HL-60 (cell line): ENCODE measurements around the gene GPR149.

Experiments used
- GABPA ChIP-seq: IDR thresholded peaks from 2 replicates; pipeline ENCODE4 v1.6.1; 2012; ENCODE audit warnings: low read depth
- REST ChIP-seq: IDR thresholded peaks from 2 replicates; pipeline ENCODE4 v1.6.1; 2012; ENCODE audit warnings: low read depth; ENCODE audit not compliant: insufficient replicate concordance
- TF ChIP-seq, protein P1 (sequence below): IDR thresholded peaks from one replicate; pipeline ENCODE4 v1.5.1; 2011; ENCODE audit warnings: low read length, control low read depth, inconsistent platforms; ENCODE audit not compliant: insufficient read depth

- TF ChIP-seq, protein P1, sequence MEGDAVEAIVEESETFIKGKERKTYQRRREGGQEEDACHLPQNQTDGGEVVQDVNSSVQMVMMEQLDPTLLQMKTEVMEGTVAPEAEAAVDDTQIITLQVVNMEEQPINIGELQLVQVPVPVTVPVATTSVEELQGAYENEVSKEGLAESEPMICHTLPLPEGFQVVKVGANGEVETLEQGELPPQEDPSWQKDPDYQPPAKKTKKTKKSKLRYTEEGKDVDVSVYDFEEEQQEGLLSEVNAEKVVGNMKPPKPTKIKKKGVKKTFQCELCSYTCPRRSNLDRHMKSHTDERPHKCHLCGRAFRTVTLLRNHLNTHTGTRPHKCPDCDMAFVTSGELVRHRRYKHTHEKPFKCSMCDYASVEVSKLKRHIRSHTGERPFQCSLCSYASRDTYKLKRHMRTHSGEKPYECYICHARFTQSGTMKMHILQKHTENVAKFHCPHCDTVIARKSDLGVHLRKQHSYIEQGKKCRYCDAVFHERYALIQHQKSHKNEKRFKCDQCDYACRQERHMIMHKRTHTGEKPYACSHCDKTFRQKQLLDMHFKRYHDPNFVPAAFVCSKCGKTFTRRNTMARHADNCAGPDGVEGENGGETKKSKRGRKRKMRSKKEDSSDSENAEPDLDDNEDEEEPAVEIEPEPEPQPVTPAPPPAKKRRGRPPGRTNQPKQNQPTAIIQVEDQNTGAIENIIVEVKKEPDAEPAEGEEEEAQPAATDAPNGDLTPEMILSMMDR, result no peak
- TF ChIP-seq GABPA (no peak), REST (no peak)
Observed at GRCh38 chr3:154304936-154305335, 125.1 kb downstream of the GPR149 start.
